Stomach (tissue), 9 donors: ENCODE measurements around the gene MYRIP. TPM values are rescaled to one million over a fixed set of nuclear protein-coding genes. Genes with fewer than 3 reads are reported as not detected.
"Not testable (repeated sequence)": the region's sequence is repeated elsewhere in the genome, so short reads cannot be mapped to it uniquely, and the experiment has no call there.

Source experiments
- DNase-seq, 2 donors: peaks; one replicate each; pipeline versions ENCODE4 v3.0.0 to v3.0.0-alpha.2; 2013 to 2019
- H3K27ac ChIP-seq, 5 donors: fragments of 200-600 bp in 4 of 5; sonication (generic) in 4 of 5; one replicate each; pipeline ENCODE4 v1.5.1; 2013 to 2019; ENCODE audit warnings: mild to moderate bottlenecking in 1 of 5, moderate library complexity in 1 of 5
- H3K27me3 ChIP-seq, 3 donors: fragments of 200-600 bp; sonication (generic); one replicate each; pipeline ENCODE4 v1.5.1; 2017 to 2019; ENCODE audit warnings: mixed run types in 1 of 3
- H3K36me3 ChIP-seq, 4 donors: fragments of 200-600 bp; sonication (generic); 1 replicate in 3 of 4; 2 replicates in 1 of 4; pipeline ENCODE4 v1.5.1; 2016 to 2019
- H3K4me1 ChIP-seq, 4 donors: fragments of 200-600 bp; sonication (generic); one replicate each; pipeline ENCODE4 v1.5.1; 2016 to 2019
- H3K4me3 ChIP-seq, 4 donors: fragments of 200-600 bp; sonication (generic) in 3 of 4; one replicate each; pipeline ENCODE4 v1.5.1; 2016 to 2019; ENCODE audit warnings: mild to moderate bottlenecking in 1 of 4
- H3K9me3 ChIP-seq, 4 donors: fragments of 200-600 bp; sonication (generic); one replicate each; pipeline ENCODE4 v1.5.1; 2016 to 2019
- EP300 ChIP-seq: sonication (generic); formaldehyde crosslinking; IDR thresholded peaks from one replicate; pipeline ENCODE4 v1.6.1; 2017; ENCODE audit warnings: antibody characterized with exemption
- POLR2A ChIP-seq, 4 donors: fragments of 450-650 bp; IDR thresholded peaks; one replicate each; pipeline ENCODE4 v1.6.1; 2016; ENCODE audit warnings: antibody characterized with exemption in 4 of 4, control low read depth in 2 of 4, mild to moderate bottlenecking in 1 of 4, moderate library complexity in 1 of 4
- POLR2AphosphoS5 ChIP-seq, 3 donors: sonication (generic); formaldehyde crosslinking; IDR thresholded peaks; one replicate each; pipeline ENCODE4 v1.6.1; 2016; ENCODE audit warnings: antibody characterized with exemption in 3 of 3
- WGBS, 5 donors: extraction: QIAGEN DNeasy Blood & Tissue Kit in 3 of 5; methylation state at CpG; one replicate each; pipeline versions ENCODE4 v1.1.5 to v1.1.7; 2013 to 2018; 5-methylcytosine and 5-hydroxymethylcytosine counted together
- intact Hi-C: fragments of 100-400 bp; cut with DNase I; formaldehyde crosslinking; loops from one replicate; pipeline ENCODE4 v1.15.1; 2023; ENCODE audit warnings: low total_unique reads
- polyA plus RNA-seq, 3 donors: library from polyadenylated mRNA; stranded (reverse); fragments of 200-250 nt; gene quantifications; one replicate each; pipeline ENCODE4 v1.2.3, GENCODE V29; 2013
- total RNA-seq, 5 donors: library from RNA; depleted of rRNA; stranded (reverse); fragments of >200 nt; gene quantifications; one replicate each; pipeline versions ENCODE4 v1.1.0 to v1.2.3, GENCODE V29; 2014 to 2016
- TF ChIP-seq, protein P1 (sequence below), 7 experiments: fragments of 450-650 bp in 4 of 7; fragments of 200-600 bp in 3 of 7; sonication (generic) in 3 of 7; IDR thresholded peaks; one replicate each; pipeline ENCODE4 v1.5.1; 2016 to 2019; ENCODE audit warnings: antibody characterized with exemption in 7 of 7, control low read depth in 2 of 7, mild to moderate bottlenecking in 1 of 7
- donor health status: healthy with polysubstance abuse.
- donor health status: Bipolar disorder and iron deficiency.
- donor health status: healthy.

The MYRIP gene
- total and polyA plus RNA-seq, 8 donors: 1.8 to 20.6 (median 6.8) TPM

DNA sequence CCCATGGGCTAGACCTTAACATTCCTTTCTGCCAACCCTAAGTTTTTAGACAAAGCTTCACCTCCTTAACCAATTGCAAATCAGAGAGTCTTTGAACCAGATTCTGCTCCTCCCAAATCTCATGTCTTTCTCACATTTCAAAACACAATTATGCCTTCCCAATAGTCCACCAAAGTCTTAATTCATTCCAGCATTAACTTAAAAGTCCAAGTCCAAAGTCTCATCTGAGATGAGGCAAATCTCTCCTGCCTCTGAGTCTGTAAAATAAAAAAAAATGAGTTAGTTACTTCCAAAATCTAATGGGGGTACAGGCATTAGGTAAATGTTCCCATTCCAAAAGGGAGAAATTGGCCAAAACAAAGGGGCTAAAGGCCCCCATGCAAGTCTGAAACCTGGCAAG, 43.8 kb upstream of the MYRIP start:
- intact Hi-C loops: no loop called here
- no peak for TF ChIP-seq POLR2A (IDR thresholded peaks at IDR 0.05)
- TF ChIP-seq POLR2AphosphoS5 (IDR thresholded peaks at IDR 0.05): no peak
- TF ChIP-seq, protein P1, sequence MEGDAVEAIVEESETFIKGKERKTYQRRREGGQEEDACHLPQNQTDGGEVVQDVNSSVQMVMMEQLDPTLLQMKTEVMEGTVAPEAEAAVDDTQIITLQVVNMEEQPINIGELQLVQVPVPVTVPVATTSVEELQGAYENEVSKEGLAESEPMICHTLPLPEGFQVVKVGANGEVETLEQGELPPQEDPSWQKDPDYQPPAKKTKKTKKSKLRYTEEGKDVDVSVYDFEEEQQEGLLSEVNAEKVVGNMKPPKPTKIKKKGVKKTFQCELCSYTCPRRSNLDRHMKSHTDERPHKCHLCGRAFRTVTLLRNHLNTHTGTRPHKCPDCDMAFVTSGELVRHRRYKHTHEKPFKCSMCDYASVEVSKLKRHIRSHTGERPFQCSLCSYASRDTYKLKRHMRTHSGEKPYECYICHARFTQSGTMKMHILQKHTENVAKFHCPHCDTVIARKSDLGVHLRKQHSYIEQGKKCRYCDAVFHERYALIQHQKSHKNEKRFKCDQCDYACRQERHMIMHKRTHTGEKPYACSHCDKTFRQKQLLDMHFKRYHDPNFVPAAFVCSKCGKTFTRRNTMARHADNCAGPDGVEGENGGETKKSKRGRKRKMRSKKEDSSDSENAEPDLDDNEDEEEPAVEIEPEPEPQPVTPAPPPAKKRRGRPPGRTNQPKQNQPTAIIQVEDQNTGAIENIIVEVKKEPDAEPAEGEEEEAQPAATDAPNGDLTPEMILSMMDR (IDR thresholded peaks at IDR 0.05): no peak
- no peak for TF ChIP-seq EP300
- no peaks in the 10 kb centered on the region for H3K9me3 ChIP-seq
- H3K4me1 ChIP-seq: no peaks in the 10 kb centered on the region
- no peaks in the 10 kb centered on the region for H3K36me3 ChIP-seq
- no peak overlapping the region for H3K27ac ChIP-seq
- DNase-seq: no peak
- H3K4me3 ChIP-seq: no peak overlapping the region
- H3K27me3 ChIP-seq: no peaks in the 10 kb centered on the region

DNA sequence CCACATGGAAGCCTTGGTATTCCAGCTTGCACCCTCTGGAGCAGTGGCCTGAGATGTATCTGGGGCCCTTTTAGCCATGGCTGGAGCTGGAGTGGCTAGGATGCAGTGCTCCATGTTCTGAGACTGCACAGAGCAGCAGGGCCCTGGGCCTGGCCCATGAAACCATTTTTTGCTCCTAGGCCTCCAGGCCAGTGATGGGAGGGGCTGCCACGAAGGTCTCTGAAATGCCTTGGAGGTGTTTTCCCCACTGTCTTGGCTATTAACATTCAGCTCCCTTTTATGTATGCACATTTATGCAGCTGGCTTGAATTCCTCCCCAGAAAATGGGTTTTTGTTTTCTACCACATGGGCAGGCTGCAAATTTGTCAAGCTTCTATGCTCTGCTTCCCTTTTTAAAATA, 43.0 kb upstream of the MYRIP start:
- Histone ChIP-seq H3K9me3 (no peaks in the 10 kb centered on the region), H3K4me1 (no peaks in the 10 kb centered on the region), H3K27me3 (no peaks in the 10 kb centered on the region), H3K36me3 (no peaks in the 10 kb centered on the region), H3K4me3 (no peak overlapping the region), H3K27ac (no peak overlapping the region)
- DNase-seq: no peak
- TF ChIP-seq, protein P1 (IDR thresholded peaks at IDR 0.05): no peak
- TF ChIP-seq POLR2AphosphoS5 (IDR thresholded peaks at IDR 0.05) (no peak), POLR2A (IDR thresholded peaks at IDR 0.05) (no peak), EP300 (no peak)
- WGBS, 5 donors: 43 to 83% (median 59%) methylated on average over 1 of the region's 1 CpG
- intact Hi-C loops: no loop called here

DNA sequence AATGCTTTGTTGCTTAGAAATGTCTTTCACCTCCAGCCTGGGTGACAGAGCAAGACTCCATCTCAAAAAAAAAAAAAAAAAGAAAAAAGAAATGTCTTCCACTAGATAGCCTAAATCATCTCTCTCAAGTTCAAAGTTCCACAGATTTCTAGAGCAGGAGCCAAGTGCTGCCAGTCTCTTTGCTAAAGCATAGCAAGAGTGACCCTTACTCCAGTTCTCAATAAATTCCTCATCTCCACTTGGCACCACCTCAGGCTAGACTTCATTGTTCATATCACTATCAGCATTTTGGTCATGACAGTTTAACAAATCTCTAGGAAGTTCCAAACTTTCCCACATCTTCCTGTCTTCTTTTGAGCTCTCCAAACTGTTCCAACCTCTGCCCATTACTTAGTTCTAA, 42.5 kb upstream of the MYRIP start:
- H3K4me3 ChIP-seq, H3K27ac ChIP-seq, H3K36me3 ChIP-seq, H3K9me3 ChIP-seq, H3K4me1 ChIP-seq, H3K27me3 ChIP-seq, intact Hi-C loops, DNase-seq: not testable (repeated sequence)

DNA sequence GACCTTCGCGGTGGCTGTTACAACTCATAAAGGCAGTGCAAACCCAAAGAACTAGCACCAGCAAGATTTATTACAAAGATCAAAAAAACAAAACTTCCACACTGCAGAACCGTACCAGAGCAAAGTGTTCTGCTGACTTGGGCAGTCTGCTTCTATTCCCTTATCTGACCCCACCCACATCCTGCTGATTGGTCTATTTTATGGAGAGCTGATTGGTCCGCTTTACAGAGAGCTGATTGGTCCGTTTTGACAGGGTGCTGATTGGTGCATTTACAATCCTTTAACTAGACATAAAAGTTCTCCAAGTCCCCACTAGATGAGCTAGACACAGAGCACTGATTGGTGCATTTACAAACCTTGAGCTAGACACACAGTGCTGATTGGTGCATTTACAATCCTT, 31.2 kb upstream of the MYRIP start:
- intact Hi-C loops, H3K27me3 ChIP-seq, H3K9me3 ChIP-seq, H3K27ac ChIP-seq, H3K4me3 ChIP-seq, DNase-seq, H3K4me1 ChIP-seq, H3K36me3 ChIP-seq: not testable (repeated sequence)
- 82 to 91% (median 85%) methylated on average over 5 of the region's 5 CpGs for WGBS, 5 donors

DNA sequence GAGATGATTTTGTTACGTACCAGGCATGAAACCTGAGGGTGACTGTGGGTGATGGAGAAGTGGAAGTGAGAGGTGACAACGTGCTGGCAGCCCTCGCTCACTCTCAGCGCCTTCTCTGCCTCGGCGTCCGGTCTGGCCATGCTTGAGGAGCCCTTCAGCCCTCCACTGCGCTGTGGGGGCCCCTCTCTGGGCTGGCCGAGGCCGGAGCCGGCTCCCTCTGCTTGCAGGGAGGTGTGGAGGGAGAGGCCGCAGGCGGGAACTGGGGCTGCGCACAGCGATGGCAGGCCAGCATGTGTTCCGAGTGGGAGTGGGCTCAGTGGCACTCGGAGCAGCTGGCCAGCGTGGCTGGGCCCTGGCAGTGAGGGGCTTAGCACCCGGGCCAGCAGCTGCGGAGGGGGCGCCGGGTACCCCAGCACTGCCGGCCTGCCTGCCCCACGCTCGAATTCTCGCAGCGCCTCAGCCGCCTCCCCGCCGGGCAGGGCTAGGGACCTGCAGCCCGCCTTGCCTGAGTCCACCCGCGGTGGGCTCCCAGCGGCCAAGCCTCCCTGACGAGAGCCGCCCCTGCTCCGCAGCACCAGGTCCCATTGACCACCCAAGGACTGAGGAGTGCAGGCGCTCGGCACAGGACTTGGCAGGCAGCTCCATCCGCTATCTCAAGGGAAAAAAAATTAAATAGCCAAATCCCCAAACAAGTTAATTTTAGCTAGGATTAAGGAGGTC, 29.7 kb upstream of the MYRIP start:
- no peaks in the 10 kb centered on the region for H3K36me3 ChIP-seq
- 89 to 95% (median 93%) methylated on average over 23 to 40 of the region's 40 CpGs for WGBS, 5 donors
- H3K27me3 ChIP-seq: no peaks in the 10 kb centered on the region
- H3K9me3 ChIP-seq: no peaks in the 10 kb centered on the region
- intact Hi-C loops: no loop called here
- no peaks in the 10 kb centered on the region for H3K4me1 ChIP-seq
- H3K27ac ChIP-seq: no peak overlapping the region
- DNase-seq: no peak
- H3K4me3 ChIP-seq: no peak overlapping the region
- TF ChIP-seq POLR2A (IDR thresholded peaks at IDR 0.05) (no peak), POLR2AphosphoS5 (IDR thresholded peaks at IDR 0.05) (no peak), EP300 (no peak)
- TF ChIP-seq, protein P1 (IDR thresholded peaks at IDR 0.05): no peak
